HL-60 (cell line): ENCODE data around the gene TP53I11.

Source experiments
- CTCF ChIP-seq: IDR thresholded peaks from one replicate; pipeline ENCODE4 v1.5.1; 2011; ENCODE audit warnings: low read length, control low read depth, inconsistent platforms; ENCODE audit not compliant: insufficient read depth
- GABPA ChIP-seq: IDR thresholded peaks from 2 replicates; pipeline ENCODE4 v1.6.1; 2012; ENCODE audit warnings: low read depth

DNA sequence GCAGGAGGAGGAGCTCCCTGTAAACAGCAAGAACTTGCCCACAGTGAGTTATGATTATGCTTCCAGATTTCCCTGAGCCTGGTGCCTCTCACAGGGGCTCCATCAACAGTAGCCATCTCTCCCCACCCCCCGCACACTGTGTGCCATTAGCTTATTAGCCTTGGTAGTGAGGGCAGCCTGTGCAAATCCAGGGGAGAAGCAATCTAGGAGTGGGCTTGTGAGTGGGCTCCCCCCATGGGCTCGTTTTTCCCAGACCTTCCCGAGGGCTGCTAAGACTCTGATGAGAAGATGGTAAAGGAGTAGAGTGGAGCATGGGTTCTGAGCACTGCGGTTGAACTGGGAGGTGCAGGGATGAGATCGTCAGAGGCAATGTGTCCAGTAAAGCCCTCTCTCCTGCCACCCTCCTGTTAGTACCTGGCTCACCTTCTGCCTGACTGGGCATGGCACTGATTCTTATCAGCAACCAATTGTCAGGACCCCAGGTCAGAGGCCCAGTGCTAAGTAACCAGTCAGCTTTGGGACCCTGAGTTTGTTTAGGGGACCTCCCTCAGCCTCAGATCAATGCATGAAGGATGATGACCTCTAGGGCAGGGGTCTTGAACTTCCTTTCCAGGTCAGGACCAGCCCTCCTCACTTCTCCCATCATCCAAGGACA lies 38.4 kb upstream of the TP53I11 start:
- TF ChIP-seq CTCF: no peak
- no peak for TF ChIP-seq GABPA
